ENCODE measurements around the gene PCNP. TPM values are rescaled to one million over a fixed set of nuclear protein-coding genes. Genes with fewer than 3 reads are reported as not detected.
"Not testable (repeated sequence)": the region's sequence is repeated elsewhere in the genome, so short reads cannot be mapped to it uniquely, and the experiment has no call there.

Gene PCNP
- total RNA-seq, 4 donors from 2014 or later = 104 to 126 (median 117) TPM

GRCh38 chr3:101639280-101639963, 65.4 kb downstream of the PCNP start:
- Histone ChIP-seq H3K4me3 (no peak overlapping the region), H3K27ac (no peak overlapping the region), H3K4me1 (no peaks in the 10 kb centered on the region), H3K27me3 (no peaks in the 10 kb centered on the region), H3K9me3 (no peaks in the 10 kb centered on the region), H3K36me3 (no peaks in the 10 kb centered on the region)
- 80 to 88% methylated on average over 18 of the region's 18 CpGs for WGBS, 2 donors
- DNase-seq (ENCODE audit: low spot score in 2 of 2) = no peak
- TF ChIP-seq POLR2A (IDR thresholded peaks at IDR 0.05) (no peak), EP300 (IDR thresholded peaks at IDR 0.05) (no peak)
- TF ChIP-seq, protein P1, sequence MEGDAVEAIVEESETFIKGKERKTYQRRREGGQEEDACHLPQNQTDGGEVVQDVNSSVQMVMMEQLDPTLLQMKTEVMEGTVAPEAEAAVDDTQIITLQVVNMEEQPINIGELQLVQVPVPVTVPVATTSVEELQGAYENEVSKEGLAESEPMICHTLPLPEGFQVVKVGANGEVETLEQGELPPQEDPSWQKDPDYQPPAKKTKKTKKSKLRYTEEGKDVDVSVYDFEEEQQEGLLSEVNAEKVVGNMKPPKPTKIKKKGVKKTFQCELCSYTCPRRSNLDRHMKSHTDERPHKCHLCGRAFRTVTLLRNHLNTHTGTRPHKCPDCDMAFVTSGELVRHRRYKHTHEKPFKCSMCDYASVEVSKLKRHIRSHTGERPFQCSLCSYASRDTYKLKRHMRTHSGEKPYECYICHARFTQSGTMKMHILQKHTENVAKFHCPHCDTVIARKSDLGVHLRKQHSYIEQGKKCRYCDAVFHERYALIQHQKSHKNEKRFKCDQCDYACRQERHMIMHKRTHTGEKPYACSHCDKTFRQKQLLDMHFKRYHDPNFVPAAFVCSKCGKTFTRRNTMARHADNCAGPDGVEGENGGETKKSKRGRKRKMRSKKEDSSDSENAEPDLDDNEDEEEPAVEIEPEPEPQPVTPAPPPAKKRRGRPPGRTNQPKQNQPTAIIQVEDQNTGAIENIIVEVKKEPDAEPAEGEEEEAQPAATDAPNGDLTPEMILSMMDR (IDR thresholded peaks at IDR 0.05) = no peak

GRCh38 chr3:101640256-101640655, 66.3 kb downstream of the PCNP start:
- Histone ChIP-seq H3K4me3 (no peak overlapping the region), H3K27me3 (no peaks in the 10 kb centered on the region), H3K4me1 (no peaks in the 10 kb centered on the region), H3K36me3 (no peaks in the 10 kb centered on the region), H3K9me3 (no peaks in the 10 kb centered on the region), H3K27ac (no peak overlapping the region)
- TF ChIP-seq EP300 (IDR thresholded peaks at IDR 0.05) (no peak), POLR2A (IDR thresholded peaks at IDR 0.05) (no peak)
- TF ChIP-seq, protein P1 (IDR thresholded peaks at IDR 0.05) = no peak
- no peak for DNase-seq (ENCODE audit: low spot score in 2 of 2)
- 93 to 94% methylated on average over 10 of the region's 10 CpGs for WGBS, 2 donors

DNA sequence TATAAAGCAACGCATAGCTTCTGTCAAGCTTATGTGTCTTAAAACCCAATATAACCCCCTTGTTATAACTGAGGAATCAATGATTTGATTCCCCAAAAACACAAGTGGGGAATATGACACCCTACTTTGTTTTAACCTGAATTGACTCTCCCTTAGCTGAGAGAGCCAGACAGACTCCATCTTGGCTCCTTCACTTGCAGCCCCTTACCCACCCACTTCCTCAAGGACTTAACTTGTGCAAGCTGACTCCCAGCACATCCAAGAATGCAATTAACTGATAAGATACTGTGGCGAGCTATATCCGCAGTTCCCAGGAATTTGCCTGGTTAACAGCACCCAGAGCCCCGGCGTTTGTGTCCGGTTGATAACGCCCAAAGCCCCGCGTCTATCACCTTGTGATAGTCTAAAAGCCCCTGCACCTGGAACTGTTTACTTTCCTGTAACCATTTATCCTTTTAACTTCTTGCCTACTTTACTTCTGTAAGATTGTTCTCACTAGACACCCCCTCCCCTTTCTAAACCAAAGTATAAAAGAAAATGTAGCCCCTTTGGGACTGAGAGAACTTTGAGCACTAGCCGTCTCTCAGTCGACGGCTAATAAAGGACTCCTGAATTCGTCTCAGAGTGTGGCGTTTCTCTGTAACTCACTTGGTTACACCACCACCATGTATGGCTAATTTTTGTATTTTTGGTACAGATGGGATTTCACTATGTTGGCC, 67.6 kb downstream of the PCNP start:
- not testable (repeated sequence) for H3K27me3 ChIP-seq; H3K27ac ChIP-seq; H3K4me3 ChIP-seq; H3K4me1 ChIP-seq; H3K9me3 ChIP-seq; DNase-seq (ENCODE audit: low spot score in 2 of 2); H3K36me3 ChIP-seq
- WGBS, 2 donors = 77 to 79% methylated on average over 14 of the region's 14 CpGs

- Histone ChIP-seq H3K27ac (no peak overlapping the region), H3K36me3 (peaks cover 0 to 9% (median 0%) of the 10 kb centered on the region in 3 donors), H3K4me1 (no peaks in the 10 kb centered on the region), H3K4me3 (no peak overlapping the region), H3K27me3 (no peaks in the 10 kb centered on the region), H3K9me3 (no peaks in the 10 kb centered on the region)
- 76 to 79% methylated on average over 3 of the region's 3 CpGs for WGBS, 2 donors
- DNase-seq (ENCODE audit: low spot score in 2 of 2) = no peak
- no peak for TF ChIP-seq EP300 (IDR thresholded peaks at IDR 0.05)
- TF ChIP-seq, protein P1 (IDR thresholded peaks at IDR 0.05) = no peak
- TF ChIP-seq POLR2A (IDR thresholded peaks at IDR 0.05) = no peak
Measured at GRCh38 chr3:101642441-101642840, 68.5 kb downstream of the PCNP start.

DNA sequence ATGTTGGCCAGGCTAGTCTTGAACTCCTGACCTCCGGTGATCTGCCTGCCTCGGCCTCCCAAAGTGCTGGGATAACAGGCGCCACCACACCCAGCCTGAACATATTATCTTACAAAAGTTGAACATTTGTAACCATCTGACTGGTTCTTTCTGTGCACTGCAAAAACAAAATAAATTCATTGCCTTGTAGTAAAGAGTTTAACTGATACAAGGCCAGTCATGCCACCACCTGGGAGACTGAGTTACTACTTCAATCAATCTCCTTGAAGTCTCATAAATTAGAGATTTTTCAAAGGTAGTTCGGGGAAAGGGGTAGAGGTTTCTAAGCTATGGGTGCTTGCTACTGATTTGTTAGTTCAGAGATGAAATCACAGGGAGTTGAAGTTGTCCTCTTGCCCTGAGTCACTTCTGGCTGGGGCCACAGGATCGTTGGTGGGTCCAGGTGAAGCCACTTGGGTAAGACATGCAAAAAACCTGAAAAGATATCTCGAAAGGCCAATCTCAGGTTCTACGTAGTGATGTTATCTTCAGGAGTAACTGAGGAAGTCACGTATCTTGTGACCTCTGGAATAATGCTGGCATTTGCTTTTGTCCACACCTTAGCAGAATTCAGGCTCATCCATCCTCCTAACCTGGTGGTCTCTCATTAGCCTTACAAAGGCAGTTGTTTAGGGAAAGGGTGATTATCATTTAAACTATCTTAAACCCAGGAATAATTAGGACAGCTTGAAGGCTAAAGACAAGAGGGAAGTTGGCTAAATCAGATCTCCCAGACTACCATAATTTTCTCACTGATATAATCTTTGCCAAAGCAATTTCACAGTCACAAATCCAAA, 69.2 kb downstream of the PCNP start:
- WGBS, 2 donors = 92 to 95% methylated on average over 8 of the region's 8 CpGs
- H3K9me3 ChIP-seq = no peaks in the 10 kb centered on the region
- H3K4me1 ChIP-seq = no peaks in the 10 kb centered on the region
- no peak overlapping the region for H3K27ac ChIP-seq
- DNase-seq (ENCODE audit: low spot score in 2 of 2) = no peak
- no peaks in the 10 kb centered on the region for H3K27me3 ChIP-seq
- no peak overlapping the region for H3K4me3 ChIP-seq
- peaks cover 0 to 17% (median 0%) of the 10 kb centered on the region in 3 donors for H3K36me3 ChIP-seq
- TF ChIP-seq, protein P1 (IDR thresholded peaks at IDR 0.05) = no peak
- TF ChIP-seq EP300 (IDR thresholded peaks at IDR 0.05) = no peak
- no peak for TF ChIP-seq POLR2A (IDR thresholded peaks at IDR 0.05)

Small RNA genes lying within 50 kb of the gene (small RNA-seq; reads per million reads assigned to genes)
- not detected for gene RF00019
- gene RNU6-1256P = not detected

Other genes with a start within 250 kb of the PCNP start
- gene SENP7, start 61.0 kb upstream of the PCNP start, total RNA-seq = 10 to 100 TPM; 26.1 to 40.0 (median 36.9) TPM
- 10 to 100 TPM; 12.6 to 26.7 (median 16.2) TPM for gene TRMT10C, start 12.3 kb upstream of the PCNP start, total RNA-seq
- 10 to 100 TPM; 18.3 to 20.5 (median 19.6) TPM for gene ZBTB11, start 103.0 kb downstream of the PCNP start, total RNA-seq
- 1,000 to 10,000 TPM; 1,024 to 1,620 (median 1,272) TPM for gene RPL24, start 112.5 kb downstream of the PCNP start, total RNA-seq
- 10 to 100 TPM; 11.2 to 20.8 (median 14.1) TPM for gene CEP97, start 150.4 kb downstream of the PCNP start, total RNA-seq
- gene NXPE3, start 205.0 kb downstream of the PCNP start, total RNA-seq = 10 to 100 TPM; 14.4 to 23.4 (median 18.0) TPM

Measured in tibial nerve (tissue), 4 donors.